ENCODE data around the gene ELAC1.
"Not testable (repeated sequence)": the region's sequence is repeated elsewhere in the genome, so short reads cannot be mapped to it uniquely, and the experiment has no call there.

ELAC1 gene

DNA sequence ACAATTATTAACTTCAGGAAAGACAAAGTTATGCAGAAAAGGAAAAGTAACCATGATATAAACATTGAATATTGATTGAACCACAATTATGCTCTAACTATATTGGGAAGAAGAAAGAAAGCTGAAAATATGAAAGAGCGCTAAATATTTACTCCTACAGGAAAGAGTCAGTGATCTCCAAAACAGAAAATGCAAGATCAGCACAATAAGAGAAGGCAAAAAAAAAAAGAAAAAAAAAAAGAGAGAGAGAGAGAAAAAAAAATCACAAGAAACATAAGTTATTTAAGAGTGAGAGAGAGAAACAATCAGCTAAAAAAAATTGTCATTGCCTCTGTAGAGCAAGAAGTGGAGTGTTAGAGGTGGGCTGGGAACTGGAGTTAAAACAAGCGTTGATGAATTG, 28.9 kb upstream of the ELAC1 start:
- Histone ChIP-seq H3K4me3 (ENCODE audit: low read depth in 1 of 5, low read length in 5 of 5) (no peak overlapping the region), H3K9me3 (ENCODE audit: control insufficient read depth in 5 of 5, low read length in 5 of 5) (no peaks in the 10 kb centered on the region), H3K27ac (ENCODE audit: low read depth, low read length) (no peak overlapping the region), H3K27me3 (ENCODE audit: control insufficient read depth in 5 of 5, insufficient read depth in 4 of 5, low read length in 5 of 5) (no peaks in the 10 kb centered on the region), H3K4me1 (ENCODE audit: control insufficient read depth in 5 of 5, insufficient read depth in 5 of 5, low read length in 5 of 5) (peaks cover 0 to 2% (median 0%) of the 10 kb centered on the region in 5 donors), H3K36me3 (ENCODE audit: control insufficient read depth in 5 of 5, insufficient read depth in 5 of 5, low read length in 5 of 5) (peaks cover 0 to 10% (median 4%) of the 10 kb centered on the region in 5 donors), H3K9ac (ENCODE audit: low read length in 5 of 5) (no peak overlapping the region)

DNA sequence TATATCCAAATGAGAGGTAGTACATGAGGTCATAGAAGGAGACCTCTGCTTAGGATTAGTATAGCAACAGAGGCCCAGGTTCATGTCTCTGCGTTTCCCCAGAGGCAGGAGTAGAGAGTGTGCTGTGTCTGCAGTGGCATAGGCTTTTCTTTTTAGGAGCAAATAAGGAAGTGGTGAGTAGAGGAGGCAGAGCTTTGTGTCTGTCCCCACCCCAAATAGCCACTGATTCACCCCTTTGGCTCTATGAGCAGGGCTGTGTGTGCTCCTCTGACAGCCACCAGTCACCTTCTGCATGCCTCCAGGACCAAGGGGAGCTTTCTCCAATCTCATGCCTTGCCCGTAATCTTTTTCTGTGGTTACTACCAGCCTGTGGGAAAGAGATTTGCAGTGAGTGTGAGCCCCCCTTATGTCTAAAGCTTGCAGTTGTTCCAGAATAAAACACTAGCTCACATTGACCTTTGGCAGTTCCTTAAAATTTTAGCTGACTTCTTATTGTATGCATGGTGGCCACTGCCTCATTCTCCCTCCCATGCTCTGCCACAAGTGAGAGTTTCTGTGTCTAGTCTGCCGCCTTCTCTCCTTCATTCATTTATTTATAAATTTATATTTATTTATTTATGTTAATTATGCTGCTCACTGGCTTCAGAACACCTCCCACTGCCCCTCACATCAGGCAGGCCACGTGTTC, 23.5 kb upstream of the ELAC1 start:
- no peaks in the 10 kb centered on the region for H3K9me3 ChIP-seq (ENCODE audit: control insufficient read depth in 5 of 5, low read length in 5 of 5)
- H3K4me3 ChIP-seq (ENCODE audit: low read depth in 1 of 5, low read length in 5 of 5), result no peak overlapping the region
- no peaks in the 10 kb centered on the region for H3K27me3 ChIP-seq (ENCODE audit: control insufficient read depth in 5 of 5, insufficient read depth in 4 of 5, low read length in 5 of 5)
- no peak overlapping the region for H3K9ac ChIP-seq (ENCODE audit: low read length in 5 of 5)
- peaks cover 0 to 7% (median 0%) of the 10 kb centered on the region in 5 donors for H3K4me1 ChIP-seq (ENCODE audit: control insufficient read depth in 5 of 5, insufficient read depth in 5 of 5, low read length in 5 of 5)
- peaks cover 0 to 15% (median 9%) of the 10 kb centered on the region in 5 donors for H3K36me3 ChIP-seq (ENCODE audit: control insufficient read depth in 5 of 5, insufficient read depth in 5 of 5, low read length in 5 of 5)
- H3K27ac ChIP-seq (ENCODE audit: low read depth, low read length), result no peak overlapping the region

DNA sequence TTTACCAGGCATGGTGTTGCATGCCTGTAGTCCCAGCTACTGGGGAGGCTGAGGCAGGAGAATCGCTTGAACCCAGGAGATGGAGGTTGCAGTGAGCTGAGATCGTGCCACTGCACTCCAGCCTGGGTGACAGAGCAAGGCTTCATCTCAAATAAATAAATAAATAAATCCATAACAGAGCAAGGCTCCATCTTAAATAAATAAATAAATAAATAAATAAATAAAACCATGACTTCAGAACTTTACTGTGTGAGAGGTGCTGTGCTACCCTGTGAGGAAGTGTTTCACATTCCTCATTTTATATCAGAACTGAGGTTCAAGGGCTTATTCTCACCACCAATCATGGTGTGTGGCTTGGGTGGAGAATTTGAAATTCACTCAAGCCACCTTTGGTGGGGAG, 21.9 kb upstream of the ELAC1 start:
- H3K4me1 ChIP-seq (ENCODE audit: control insufficient read depth in 5 of 5, insufficient read depth in 5 of 5, low read length in 5 of 5); H3K9me3 ChIP-seq (ENCODE audit: control insufficient read depth in 5 of 5, low read length in 5 of 5); H3K4me3 ChIP-seq (ENCODE audit: low read depth in 1 of 5, low read length in 5 of 5); H3K9ac ChIP-seq (ENCODE audit: low read length in 5 of 5); H3K27ac ChIP-seq (ENCODE audit: low read depth, low read length); H3K27me3 ChIP-seq (ENCODE audit: control insufficient read depth in 5 of 5, insufficient read depth in 4 of 5, low read length in 5 of 5): not testable (repeated sequence)
- peaks cover 0 to 12% (median 4%) of the 10 kb centered on the region in 5 donors for H3K36me3 ChIP-seq (ENCODE audit: control insufficient read depth in 5 of 5, insufficient read depth in 5 of 5, low read length in 5 of 5)

DNA sequence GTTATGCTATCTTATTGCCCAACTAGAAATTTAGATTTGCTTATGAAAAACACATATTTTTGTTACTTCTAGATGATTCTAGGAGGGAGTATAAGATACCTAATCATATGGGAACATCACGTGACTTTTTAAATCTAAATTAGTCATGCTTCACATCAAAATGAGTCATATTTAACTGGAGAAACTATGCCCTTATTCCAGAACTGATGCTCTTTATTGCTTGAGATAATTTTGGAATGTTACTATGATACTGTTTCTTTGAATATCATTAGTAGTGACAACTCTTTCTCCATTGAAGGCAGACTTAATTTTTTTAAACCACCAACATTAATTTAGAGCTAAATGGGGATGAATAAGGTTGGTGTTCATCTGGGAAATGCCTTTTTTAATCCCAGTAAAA, 19.9 kb upstream of the ELAC1 start:
- Histone ChIP-seq H3K9ac (ENCODE audit: low read length in 5 of 5) (no peak overlapping the region), H3K27ac (ENCODE audit: low read depth, low read length) (no peak overlapping the region), H3K4me1 (ENCODE audit: control insufficient read depth in 5 of 5, insufficient read depth in 5 of 5, low read length in 5 of 5) (peaks cover 0 to 7% (median 0%) of the 10 kb centered on the region in 5 donors), H3K4me3 (ENCODE audit: low read depth in 1 of 5, low read length in 5 of 5) (no peak overlapping the region), H3K27me3 (ENCODE audit: control insufficient read depth in 5 of 5, insufficient read depth in 4 of 5, low read length in 5 of 5) (no peaks in the 10 kb centered on the region), H3K36me3 (ENCODE audit: control insufficient read depth in 5 of 5, insufficient read depth in 5 of 5, low read length in 5 of 5) (peaks cover 0 to 12% (median 4%) of the 10 kb centered on the region in 5 donors), H3K9me3 (ENCODE audit: control insufficient read depth in 5 of 5, low read length in 5 of 5) (no peaks in the 10 kb centered on the region)

DNA sequence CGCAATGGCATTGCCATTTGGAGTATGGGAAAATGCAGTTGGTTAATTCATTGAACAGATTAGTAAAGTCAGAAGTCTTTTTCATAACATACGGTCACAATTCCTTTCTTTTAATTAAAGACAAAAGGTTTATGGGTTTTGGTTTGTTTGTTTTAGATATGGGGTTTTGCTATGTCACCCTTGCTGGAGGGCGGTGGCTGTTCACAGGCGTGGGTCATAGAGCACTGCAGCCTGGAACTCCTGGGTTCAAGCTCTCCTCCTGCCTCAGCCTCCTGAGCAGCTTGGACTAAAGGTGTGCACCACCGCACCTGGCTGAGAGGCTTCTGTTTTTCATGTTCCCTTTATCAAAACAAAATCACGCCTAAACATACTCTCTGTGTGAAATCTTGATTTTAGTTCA, 18.7 kb upstream of the ELAC1 start:
- H3K27me3 ChIP-seq (ENCODE audit: control insufficient read depth in 5 of 5, insufficient read depth in 4 of 5, low read length in 5 of 5), result no peaks in the 10 kb centered on the region
- no peak overlapping the region for H3K9ac ChIP-seq (ENCODE audit: low read length in 5 of 5)
- H3K9me3 ChIP-seq (ENCODE audit: control insufficient read depth in 5 of 5, low read length in 5 of 5), result no peaks in the 10 kb centered on the region
- H3K27ac ChIP-seq (ENCODE audit: low read depth, low read length), result no peak overlapping the region
- peaks cover 0 to 3% (median 0%) of the 10 kb centered on the region in 5 donors for H3K4me1 ChIP-seq (ENCODE audit: control insufficient read depth in 5 of 5, insufficient read depth in 5 of 5, low read length in 5 of 5)
- H3K36me3 ChIP-seq (ENCODE audit: control insufficient read depth in 5 of 5, insufficient read depth in 5 of 5, low read length in 5 of 5), result peaks cover 0 to 7% (median 4%) of the 10 kb centered on the region in 5 donors
- H3K4me3 ChIP-seq (ENCODE audit: low read depth in 1 of 5, low read length in 5 of 5), result no peak overlapping the region

DNA sequence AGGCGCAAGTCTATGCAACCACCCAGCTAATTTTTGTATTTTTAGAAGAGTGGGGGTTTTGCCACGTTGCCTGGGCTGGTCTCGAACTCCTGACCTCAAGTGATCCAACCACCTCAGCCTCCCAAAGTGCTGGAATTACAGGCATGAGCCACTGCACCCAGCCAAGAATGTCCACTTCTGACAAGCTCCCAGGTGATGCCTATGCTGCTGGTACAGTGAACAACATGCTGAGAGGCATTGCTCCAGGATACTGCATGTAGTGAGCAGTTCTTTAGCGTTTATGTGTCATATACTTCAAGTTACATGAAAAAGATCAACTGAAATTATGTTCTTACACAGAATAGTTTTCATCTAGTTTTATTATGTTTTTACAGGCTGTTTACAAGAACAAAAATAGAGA, 17.2 kb upstream of the ELAC1 start:
- no peaks in the 10 kb centered on the region for H3K4me1 ChIP-seq (ENCODE audit: control insufficient read depth in 5 of 5, insufficient read depth in 5 of 5, low read length in 5 of 5)
- H3K27me3 ChIP-seq (ENCODE audit: control insufficient read depth in 5 of 5, insufficient read depth in 4 of 5, low read length in 5 of 5), result no peaks in the 10 kb centered on the region
- no peak overlapping the region for H3K9ac ChIP-seq (ENCODE audit: low read length in 5 of 5)
- no peak overlapping the region for H3K27ac ChIP-seq (ENCODE audit: low read depth, low read length)
- no peaks in the 10 kb centered on the region for H3K9me3 ChIP-seq (ENCODE audit: control insufficient read depth in 5 of 5, low read length in 5 of 5)
- H3K4me3 ChIP-seq (ENCODE audit: low read depth in 1 of 5, low read length in 5 of 5), result no peak overlapping the region
- peaks cover 0 to 4% (median 0%) of the 10 kb centered on the region in 5 donors for H3K36me3 ChIP-seq (ENCODE audit: control insufficient read depth in 5 of 5, insufficient read depth in 5 of 5, low read length in 5 of 5)

DNA sequence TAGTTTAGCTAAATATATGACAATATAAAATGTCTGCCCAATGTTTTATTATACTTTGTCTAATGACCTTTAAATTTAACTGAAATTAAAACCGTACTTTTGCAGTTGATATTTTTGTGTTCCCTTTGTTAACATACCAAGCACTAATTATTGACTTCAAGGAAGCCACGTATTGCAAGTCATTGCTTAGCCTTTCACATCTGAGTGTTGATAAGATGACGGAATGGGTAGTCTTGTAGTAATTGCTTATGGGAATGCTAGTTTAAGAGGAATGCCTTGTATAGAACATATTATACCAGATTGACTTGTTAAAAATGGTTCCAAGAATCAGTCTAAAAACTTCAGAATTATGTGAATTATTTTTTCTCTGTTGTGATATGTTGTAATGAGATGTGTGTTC, 14.0 kb upstream of the ELAC1 start:
- no peaks in the 10 kb centered on the region for H3K27me3 ChIP-seq (ENCODE audit: control insufficient read depth in 5 of 5, insufficient read depth in 4 of 5, low read length in 5 of 5)
- H3K9ac ChIP-seq (ENCODE audit: low read length in 5 of 5), result no peak overlapping the region
- no peak overlapping the region for H3K4me3 ChIP-seq (ENCODE audit: low read depth in 1 of 5, low read length in 5 of 5)
- H3K9me3 ChIP-seq (ENCODE audit: control insufficient read depth in 5 of 5, low read length in 5 of 5), result no peaks in the 10 kb centered on the region
- no peaks in the 10 kb centered on the region for H3K4me1 ChIP-seq (ENCODE audit: control insufficient read depth in 5 of 5, insufficient read depth in 5 of 5, low read length in 5 of 5)
- no peaks in the 10 kb centered on the region for H3K36me3 ChIP-seq (ENCODE audit: control insufficient read depth in 5 of 5, insufficient read depth in 5 of 5, low read length in 5 of 5)
- H3K27ac ChIP-seq (ENCODE audit: low read depth, low read length), result no peak overlapping the region

DNA sequence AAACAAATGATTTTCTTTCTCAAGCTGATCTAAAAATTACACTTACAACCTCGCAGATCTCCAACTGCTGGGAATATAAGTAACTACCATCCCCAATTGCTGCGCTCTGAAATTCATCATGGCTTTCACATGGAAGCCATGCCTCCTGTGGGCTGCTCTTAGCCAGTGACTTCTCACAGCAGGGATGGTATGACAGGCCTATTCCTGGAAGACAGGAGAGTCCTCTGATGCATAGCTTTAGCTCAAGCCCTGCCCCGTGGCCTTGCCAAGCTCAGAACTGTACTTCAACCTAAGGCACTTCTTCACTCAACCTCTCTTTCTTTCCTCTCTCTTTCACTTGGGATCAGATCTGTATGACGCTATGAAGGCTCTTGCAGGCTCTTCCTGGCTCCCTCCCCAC, 12.6 kb upstream of the ELAC1 start:
- Histone ChIP-seq H3K27me3 (ENCODE audit: control insufficient read depth in 5 of 5, insufficient read depth in 4 of 5, low read length in 5 of 5) (no peaks in the 10 kb centered on the region), H3K4me1 (ENCODE audit: control insufficient read depth in 5 of 5, insufficient read depth in 5 of 5, low read length in 5 of 5) (no peaks in the 10 kb centered on the region), H3K4me3 (ENCODE audit: low read depth in 1 of 5, low read length in 5 of 5) (no peak overlapping the region), H3K9me3 (ENCODE audit: control insufficient read depth in 5 of 5, low read length in 5 of 5) (no peaks in the 10 kb centered on the region), H3K27ac (ENCODE audit: low read depth, low read length) (no peak overlapping the region), H3K36me3 (ENCODE audit: control insufficient read depth in 5 of 5, insufficient read depth in 5 of 5, low read length in 5 of 5) (no peaks in the 10 kb centered on the region), H3K9ac (ENCODE audit: low read length in 5 of 5) (no peak overlapping the region)

DNA sequence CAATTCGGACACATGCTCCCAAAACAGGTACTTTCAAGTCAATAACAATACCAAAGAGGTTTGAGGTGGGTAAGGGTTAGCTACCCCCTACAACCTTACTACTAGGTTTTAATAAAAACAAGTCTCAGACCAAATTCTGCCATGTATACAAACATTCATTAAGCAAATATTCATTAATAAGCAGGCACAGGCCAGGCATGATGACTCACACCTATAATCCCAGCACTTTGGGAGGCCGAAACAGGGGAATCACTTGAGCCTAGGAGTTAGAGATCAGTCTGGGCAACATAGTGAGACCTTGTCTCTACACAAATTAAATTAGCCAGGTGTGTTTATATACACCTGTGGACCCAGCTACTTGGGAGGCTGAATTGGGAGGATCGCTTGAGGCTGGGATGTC, 11.7 kb upstream of the ELAC1 start:
- H3K27me3 ChIP-seq (ENCODE audit: control insufficient read depth in 5 of 5, insufficient read depth in 4 of 5, low read length in 5 of 5), result no peaks in the 10 kb centered on the region
- no peaks in the 10 kb centered on the region for H3K36me3 ChIP-seq (ENCODE audit: control insufficient read depth in 5 of 5, insufficient read depth in 5 of 5, low read length in 5 of 5)

DNA sequence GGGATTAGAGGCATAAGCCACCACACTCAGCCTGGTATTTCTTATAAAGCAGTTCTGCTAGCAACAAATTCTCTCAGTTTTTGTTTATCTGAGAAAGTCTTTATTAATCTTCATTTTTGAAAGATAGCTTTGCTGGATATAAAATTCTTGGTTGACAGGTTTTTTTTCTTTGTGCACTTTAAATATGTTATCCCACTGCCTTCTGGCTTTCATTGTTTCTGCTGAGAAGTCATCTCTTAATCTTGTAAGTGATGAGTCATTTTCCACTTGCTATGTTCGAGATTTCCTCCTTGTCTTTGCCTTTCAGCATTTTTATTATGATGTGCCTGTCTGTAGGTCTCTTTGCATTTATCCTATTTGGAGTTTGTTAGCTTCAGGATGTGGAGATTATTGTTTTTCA, 5.9 kb upstream of the ELAC1 start:
- no peak overlapping the region for H3K27ac ChIP-seq (ENCODE audit: low read depth, low read length)
- H3K27me3 ChIP-seq (ENCODE audit: control insufficient read depth in 5 of 5, insufficient read depth in 4 of 5, low read length in 5 of 5), result no peaks in the 10 kb centered on the region
- H3K9ac ChIP-seq (ENCODE audit: low read length in 5 of 5), result no peak overlapping the region
- H3K36me3 ChIP-seq (ENCODE audit: control insufficient read depth in 5 of 5, insufficient read depth in 5 of 5, low read length in 5 of 5), result no peaks in the 10 kb centered on the region
- no peaks in the 10 kb centered on the region for H3K4me1 ChIP-seq (ENCODE audit: control insufficient read depth in 5 of 5, insufficient read depth in 5 of 5, low read length in 5 of 5)
- H3K9me3 ChIP-seq (ENCODE audit: control insufficient read depth in 5 of 5, low read length in 5 of 5), result peaks cover 5 to 27% (median 9%) of the 10 kb centered on the region in 5 donors
- H3K4me3 ChIP-seq (ENCODE audit: low read depth in 1 of 5, low read length in 5 of 5), result no peak overlapping the region

More for the DNA sequence above, 11.7 kb upstream of the ELAC1 start:
- Histone ChIP-seq H3K4me1 (ENCODE audit: control insufficient read depth in 5 of 5, insufficient read depth in 5 of 5, low read length in 5 of 5) (no peaks in the 10 kb centered on the region), H3K9me3 (ENCODE audit: control insufficient read depth in 5 of 5, low read length in 5 of 5) (peaks cover 0 to 5% (median 2%) of the 10 kb centered on the region in 5 donors), H3K9ac (ENCODE audit: low read length in 5 of 5) (no peak overlapping the region), H3K4me3 (ENCODE audit: low read depth in 1 of 5, low read length in 5 of 5) (no peak overlapping the region), H3K27ac (ENCODE audit: low read depth, low read length) (no peak overlapping the region)

Measured in subcutaneous abdominal adipose tissue (tissue), 5 donors.